Measurements from ENCODE around the gene IGSF11. TPM values are rescaled to one million over a fixed set of nuclear protein-coding genes. Genes with fewer than 3 reads are reported as not detected.

The IGSF11 gene
- total and polyA plus RNA-seq, 9 of the 15 experiments (the other 6 are each of a cell fraction or from before 2014, with no cell fraction given) = 1.2 to 2.8 (median 1.7) TPM

DNA sequence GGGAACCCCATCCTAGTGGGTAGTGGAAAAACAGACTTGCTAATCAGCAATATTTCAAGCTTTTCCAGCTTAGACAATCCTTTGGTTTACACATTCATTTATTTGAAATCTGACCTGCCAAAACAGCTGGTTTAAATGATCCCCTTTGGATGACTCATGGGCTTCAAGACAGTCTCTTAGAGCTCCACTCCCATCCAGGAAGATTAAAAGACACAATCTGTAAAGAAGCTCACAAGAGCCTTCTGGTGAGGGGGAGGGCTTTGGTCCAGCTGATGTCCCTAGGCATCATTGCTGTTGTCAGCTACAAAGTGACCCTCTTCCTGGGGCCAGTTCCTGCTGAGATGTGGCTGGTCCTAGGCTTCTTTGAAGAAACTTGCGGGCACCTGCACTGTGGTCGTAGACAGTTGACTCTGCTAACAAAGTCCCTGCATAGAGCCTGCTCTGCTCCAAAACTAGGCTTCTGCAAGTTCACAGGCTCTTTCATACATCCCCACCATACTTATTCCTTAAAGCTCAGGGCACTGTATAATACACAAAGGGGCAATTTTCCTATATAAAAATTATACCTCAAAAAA is 73.7 kb downstream of the IGSF11 start:
- in situ Hi-C loops (cut with MboI) = no loop called here
- H3K36me3 ChIP-seq (ENCODE audit: control insufficient read depth, insufficient read depth, low read length) = no peaks in the 10 kb centered on the region
- no TSS peak for BruUV-seq (replicated peaks)
- H4K20me1 ChIP-seq (replicated peaks; ENCODE audit: control insufficient read depth, insufficient read depth, low read length) = no peaks in the 10 kb centered on the region
- no peaks in the 10 kb centered on the region for H3K4me1 ChIP-seq (replicated peaks in 1 of 2; ENCODE audit: control insufficient read depth in 2 of 2, insufficient read depth in 2 of 2, low read length in 2 of 2)
- no peak for ATAC-seq
- H3K9ac ChIP-seq (ENCODE audit: insufficient read depth in 1 of 2, low read depth in 2 of 2, low read length in 2 of 2) = no peak overlapping the region
- WGBS (ENCODE audit: insufficient coverage, low coverage, missing lambda C conversion rate) = 60% methylated on average over 2 of the region's 2 CpGs
- no peak overlapping the region for H3K27ac ChIP-seq (ENCODE audit: extremely low read depth, low read depth, low read length)
- FAIRE-seq = no peak
- H3K79me2 ChIP-seq (ENCODE audit: control insufficient read depth, insufficient read depth, low read length) = no peaks in the 10 kb centered on the region
- H2AFZ ChIP-seq (ENCODE audit: low read depth, low read length) = no peak overlapping the region
- CTCF ChIA-PET (ENCODE audit: low intra/inter-chr PET ratio) = interaction anchor here (0.6 kb wide), 1 partner anchor 257 kb away, joined by 3 read pairs; no protein-coding TSS in a partner anchor
- intact Hi-C loops (cut with micrococcal nuclease) = no loop called here
- no peaks in the 10 kb centered on the region for H3K9me3 ChIP-seq (replicated peaks; ENCODE audit: control insufficient read depth, insufficient read depth, low read depth, low read length)
- peak in 2 of 4 experiments; percentile 16 to 45 for DNase-seq (ENCODE audit: extremely low read depth in 1 of 4, low spot score in 3 of 4)
- no peak overlapping the region for H3K4me2 ChIP-seq (ENCODE audit: insufficient read depth, low read length)
- no peak overlapping the region for H3K4me3 ChIP-seq
- no peaks in the 10 kb centered on the region for H3K27me3 ChIP-seq (ENCODE audit: control insufficient read depth in 2 of 2, insufficient read depth in 2 of 2, low read length in 2 of 2)
- no peaks in the 10 kb centered on the region for H3K9me1 ChIP-seq (ENCODE audit: control insufficient read depth, insufficient read depth, low read length)
- POLR2A ChIA-PET = interaction anchor here (0.7 kb wide), 1 partner anchor 479 kb away, joined by 3 read pairs; no protein-coding TSS in a partner anchor
- TF ChIP-seq, protein P1, sequence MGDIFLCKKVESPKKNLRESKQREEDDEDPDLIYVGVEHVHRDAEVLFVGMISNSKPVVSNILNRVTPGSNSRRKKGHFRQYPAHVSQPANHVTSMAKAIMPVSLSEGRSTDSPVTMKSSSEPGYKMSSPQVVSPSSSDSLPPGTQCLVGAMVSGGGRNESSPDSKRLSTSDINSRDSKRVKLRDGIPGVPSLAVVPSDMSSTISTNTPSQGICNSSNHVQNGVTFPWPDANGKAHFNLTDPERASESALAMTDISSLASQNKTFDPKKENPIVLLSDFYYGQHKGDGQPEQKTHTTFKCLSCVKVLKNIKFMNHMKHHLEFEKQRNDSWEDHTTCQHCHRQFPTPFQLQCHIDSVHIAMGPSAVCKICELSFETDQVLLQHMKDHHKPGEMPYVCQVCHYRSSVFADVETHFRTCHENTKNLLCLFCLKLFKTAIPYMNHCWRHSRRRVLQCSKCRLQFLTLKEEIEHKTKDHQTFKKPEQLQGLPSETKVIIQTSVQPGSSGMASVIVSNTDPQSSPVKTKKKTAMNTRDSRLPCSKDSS (IDR thresholded peaks at IDR 0.05; ENCODE audit: low read depth, partially characterized antibody) = no peak
- TF ChIP-seq ELF1 (tag; IDR thresholded peaks at IDR 0.05) = no peak
- 0 out of 2 replicates have a peak, but pooled peaks have one; percentile 7 for TF ChIP-seq ARID1B (IDR thresholded peaks at IDR 0.05)
- no peak for TF ChIP-seq ZNF239 (CRISPR knock-in tag; IDR thresholded peaks at IDR 0.05)
- no peak for TF ChIP-seq MTA2 (IDR thresholded peaks at IDR 0.05; ENCODE audit: low read depth)
- no peak for TF ChIP-seq TBP (optimal IDR thresholded peaks at IDR 0.05; ENCODE audit: low read depth, low read length)
- peak; percentile 57 for TF ChIP-seq CBFA2T3 (IDR thresholded peaks at IDR 0.05)
- TF ChIP-seq CBFA2T2 (conservative IDR thresholded peaks at IDR 0.05) = peak; percentile 22; the same call in 1 of the 2 replicates
- TF ChIP-seq PRMT5 (CRISPR knock-in tag; IDR thresholded peaks at IDR 0.05) = no peak
- TF ChIP-seq NR3C1 (CRISPR knock-in tag; IDR thresholded peaks at IDR 0.05) = no peak
- no peak for TF ChIP-seq HEY1 (CRISPR knock-in tag; IDR thresholded peaks at IDR 0.05; ENCODE audit: borderline replicate concordance)
- TF ChIP-seq, protein P2, sequence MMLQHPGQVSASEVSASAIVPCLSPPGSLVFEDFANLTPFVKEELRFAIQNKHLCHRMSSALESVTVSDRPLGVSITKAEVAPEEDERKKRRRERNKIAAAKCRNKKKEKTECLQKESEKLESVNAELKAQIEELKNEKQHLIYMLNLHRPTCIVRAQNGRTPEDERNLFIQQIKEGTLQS (IDR thresholded peaks at IDR 0.05) = peak; percentile 47; the same call in 1 of the 2 replicates
- TF ChIP-seq, protein P2 (CRISPR knock-in tag; conservative IDR thresholded peaks at IDR 0.05) = no peak
- TF ChIP-seq FOSL1 (tag; conservative IDR thresholded peaks at IDR 0.05) = peak; percentile 28; the same call in 1 of the 2 replicates
- TF ChIP-seq DACH1 (IDR thresholded peaks at IDR 0.05; ENCODE audit: partially characterized antibody) = peak; percentile 16
- peak; percentile 60; the same call in 1 of the 2 replicates for TF ChIP-seq JUND (IDR thresholded peaks at IDR 0.05; ENCODE audit: borderline replicate concordance, low read depth, low read length)
- peak; percentile 67; the same call in 2 of the 3 replicates for TF ChIP-seq JUND (tag; IDR thresholded peaks at IDR 0.05; ENCODE audit: borderline replicate concordance, low read depth, low read length)
- no peak for TF ChIP-seq TAF7 (tag; IDR thresholded peaks at IDR 0.05)
- TF ChIP-seq, protein P3, sequence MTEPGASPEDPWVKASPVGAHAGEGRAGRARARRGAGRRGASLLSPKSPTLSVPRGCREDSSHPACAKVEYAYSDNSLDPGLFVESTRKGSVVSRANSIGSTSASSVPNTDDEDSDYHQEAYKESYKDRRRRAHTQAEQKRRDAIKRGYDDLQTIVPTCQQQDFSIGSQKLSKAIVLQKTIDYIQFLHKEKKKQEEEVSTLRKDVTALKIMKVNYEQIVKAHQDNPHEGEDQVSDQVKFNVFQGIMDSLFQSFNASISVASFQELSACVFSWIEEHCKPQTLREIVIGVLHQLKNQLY (CRISPR knock-in tag; conservative IDR thresholded peaks at IDR 0.05) = no peak
- no peak for TF ChIP-seq ZNF197 (CRISPR knock-in tag; IDR thresholded peaks at IDR 0.05; ENCODE audit: low read depth)
